ENCODE measurements around the gene TUBGCP2.

Gene TUBGCP2

DNA sequence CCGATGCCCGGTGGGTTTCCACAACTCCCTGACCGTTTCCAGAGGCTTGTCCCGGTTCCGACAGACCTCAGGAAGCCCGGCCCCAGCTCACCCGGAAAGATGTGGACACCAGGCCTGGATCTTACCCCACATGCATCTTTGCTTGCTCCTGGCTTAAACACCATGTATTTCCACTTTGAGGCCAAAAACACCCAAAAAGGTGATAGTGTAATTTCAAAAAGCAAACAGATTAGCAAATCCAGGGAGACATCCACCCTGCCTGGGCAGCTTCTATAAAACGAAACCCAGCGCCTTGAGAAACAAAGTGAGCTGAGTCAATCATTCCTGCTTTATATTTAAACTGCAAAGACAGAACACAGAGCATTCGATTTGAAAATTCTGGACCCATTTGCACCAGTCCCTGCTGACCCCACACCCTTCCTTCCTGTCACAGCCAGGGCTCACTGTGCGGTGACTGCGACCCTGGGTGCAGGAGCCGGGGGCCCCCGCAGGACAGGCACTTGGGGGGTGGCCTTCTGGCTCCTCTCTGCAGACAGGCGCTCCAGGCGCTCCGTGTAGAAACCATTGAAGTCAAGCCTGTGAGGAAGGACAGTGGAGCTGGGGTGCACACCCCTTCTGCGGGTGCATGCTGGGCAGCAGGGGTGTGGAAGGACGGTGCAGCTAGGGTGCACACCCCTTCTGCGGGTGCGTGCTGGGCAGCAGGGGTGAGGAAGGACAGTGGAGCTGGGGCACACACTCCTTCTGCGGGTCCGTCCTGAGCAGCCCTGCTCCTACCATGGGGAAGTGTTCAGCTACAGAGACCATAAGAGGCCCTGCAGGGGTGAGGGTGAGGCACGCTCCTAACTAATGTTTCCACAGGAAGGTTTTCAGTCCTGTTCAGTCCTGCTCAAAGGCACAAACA is 29.1 kb downstream of the TUBGCP2 start:
- POLR2A ChIA-PET, result no interaction called here

DNA sequence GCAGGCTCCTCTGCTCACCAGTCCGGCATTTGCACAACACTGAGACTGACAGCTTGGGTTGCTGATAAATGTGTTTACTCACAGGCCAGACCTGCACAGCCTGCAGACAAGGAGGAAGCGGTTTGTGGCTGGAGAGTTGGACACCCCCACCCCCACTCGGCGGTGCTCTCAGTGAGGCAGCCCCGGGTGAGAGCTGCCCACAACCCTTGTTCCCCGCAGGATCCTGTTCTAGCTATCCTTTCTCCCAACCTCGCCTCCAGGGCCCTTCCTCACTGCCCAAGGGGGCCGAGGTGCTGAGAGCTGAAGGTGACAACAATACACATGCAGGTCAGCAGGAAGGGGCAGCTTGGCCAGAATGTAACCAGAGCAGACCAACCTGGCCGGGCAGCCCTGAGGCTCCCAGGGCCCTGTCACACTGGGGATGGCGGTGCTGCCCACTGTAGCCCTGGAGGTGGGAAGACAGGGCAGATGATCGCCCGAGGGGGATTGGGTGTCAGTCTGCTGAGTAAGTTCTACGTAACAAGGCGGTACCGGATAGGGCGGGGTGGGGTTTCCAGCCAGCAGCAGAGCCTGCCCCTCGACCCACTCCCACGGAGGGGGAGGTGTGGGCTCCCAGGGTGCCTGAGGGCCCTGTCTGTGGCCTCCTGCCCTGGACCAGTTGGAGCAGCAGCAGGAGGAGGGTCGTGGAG is 30.0 kb downstream of the TUBGCP2 start:
- TF ChIP-seq, protein P1, sequence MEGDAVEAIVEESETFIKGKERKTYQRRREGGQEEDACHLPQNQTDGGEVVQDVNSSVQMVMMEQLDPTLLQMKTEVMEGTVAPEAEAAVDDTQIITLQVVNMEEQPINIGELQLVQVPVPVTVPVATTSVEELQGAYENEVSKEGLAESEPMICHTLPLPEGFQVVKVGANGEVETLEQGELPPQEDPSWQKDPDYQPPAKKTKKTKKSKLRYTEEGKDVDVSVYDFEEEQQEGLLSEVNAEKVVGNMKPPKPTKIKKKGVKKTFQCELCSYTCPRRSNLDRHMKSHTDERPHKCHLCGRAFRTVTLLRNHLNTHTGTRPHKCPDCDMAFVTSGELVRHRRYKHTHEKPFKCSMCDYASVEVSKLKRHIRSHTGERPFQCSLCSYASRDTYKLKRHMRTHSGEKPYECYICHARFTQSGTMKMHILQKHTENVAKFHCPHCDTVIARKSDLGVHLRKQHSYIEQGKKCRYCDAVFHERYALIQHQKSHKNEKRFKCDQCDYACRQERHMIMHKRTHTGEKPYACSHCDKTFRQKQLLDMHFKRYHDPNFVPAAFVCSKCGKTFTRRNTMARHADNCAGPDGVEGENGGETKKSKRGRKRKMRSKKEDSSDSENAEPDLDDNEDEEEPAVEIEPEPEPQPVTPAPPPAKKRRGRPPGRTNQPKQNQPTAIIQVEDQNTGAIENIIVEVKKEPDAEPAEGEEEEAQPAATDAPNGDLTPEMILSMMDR (IDR thresholded peaks at IDR 0.05; ENCODE audit: insufficient read depth, low read length, missing control alignments), result no peak
- no peak for DNase-seq (ENCODE audit: low read depth, low spot score)
- POLR2A ChIA-PET, result interaction anchor here (1.1 kb wide), 1 partner anchor 14 kb away, joined by 4 read pairs; no protein-coding TSS in a partner anchor
- CTCF ChIA-PET, result interaction anchor here (1.8 kb wide), 1 partner anchor 51 kb away, joined by 4 read pairs; no protein-coding TSS in a partner anchor
- no peak overlapping the region for H3K4me3 ChIP-seq (ENCODE audit: low read depth, low read length)

More for the DNA sequence above, 29.1 kb downstream of the TUBGCP2 start:
- H3K4me3 ChIP-seq (ENCODE audit: low read depth, low read length), result no peak overlapping the region
- DNase-seq (ENCODE audit: low read depth, low spot score), result no peak
- TF ChIP-seq, protein P1 (IDR thresholded peaks at IDR 0.05; ENCODE audit: insufficient read depth, low read length, missing control alignments), result no peak
- CTCF ChIA-PET, result no interaction called here

DNA sequence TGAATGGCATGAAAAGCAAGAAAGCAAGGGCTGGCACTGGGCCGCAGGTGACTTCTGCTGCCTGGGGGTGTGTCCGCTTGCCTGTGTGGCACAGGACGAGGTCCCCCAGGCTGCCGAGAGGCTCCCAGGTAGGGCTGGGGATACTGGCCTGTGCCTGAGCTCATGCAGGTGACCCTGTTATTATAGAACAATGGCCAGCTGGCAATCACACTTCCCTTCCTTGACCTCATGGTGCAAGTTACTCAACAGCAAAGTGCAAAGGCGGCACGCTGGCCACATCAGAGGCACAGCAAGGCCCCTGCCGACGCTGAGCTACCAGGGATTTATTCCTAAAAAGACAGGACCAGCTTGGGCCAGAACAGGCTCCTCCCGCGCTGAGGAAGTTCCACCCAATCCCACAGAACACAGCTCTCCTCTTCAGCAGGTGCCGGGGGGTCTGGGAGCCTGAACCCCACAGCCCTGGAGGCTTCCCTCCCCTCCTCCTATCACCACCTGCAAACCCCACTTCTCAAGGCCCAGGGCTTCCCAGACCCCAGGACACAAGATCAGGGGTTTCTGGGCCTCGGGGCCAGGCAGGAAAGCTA is 30.6 kb downstream of the TUBGCP2 start:
- CTCF ChIA-PET, result interaction anchor here (1.8 kb wide), 1 partner anchor 52 kb away, joined by 4 read pairs; no protein-coding TSS in a partner anchor
- TF ChIP-seq, protein P1 (IDR thresholded peaks at IDR 0.05; ENCODE audit: insufficient read depth, low read length, missing control alignments), result no peak
- no peak for DNase-seq (ENCODE audit: low read depth, low spot score)
- POLR2A ChIA-PET, result interaction anchor here (1.1 kb wide), 1 partner anchor 14 kb away, joined by 4 read pairs; no protein-coding TSS in a partner anchor
- H3K4me3 ChIP-seq (ENCODE audit: low read depth, low read length), result no peak overlapping the region

DNA sequence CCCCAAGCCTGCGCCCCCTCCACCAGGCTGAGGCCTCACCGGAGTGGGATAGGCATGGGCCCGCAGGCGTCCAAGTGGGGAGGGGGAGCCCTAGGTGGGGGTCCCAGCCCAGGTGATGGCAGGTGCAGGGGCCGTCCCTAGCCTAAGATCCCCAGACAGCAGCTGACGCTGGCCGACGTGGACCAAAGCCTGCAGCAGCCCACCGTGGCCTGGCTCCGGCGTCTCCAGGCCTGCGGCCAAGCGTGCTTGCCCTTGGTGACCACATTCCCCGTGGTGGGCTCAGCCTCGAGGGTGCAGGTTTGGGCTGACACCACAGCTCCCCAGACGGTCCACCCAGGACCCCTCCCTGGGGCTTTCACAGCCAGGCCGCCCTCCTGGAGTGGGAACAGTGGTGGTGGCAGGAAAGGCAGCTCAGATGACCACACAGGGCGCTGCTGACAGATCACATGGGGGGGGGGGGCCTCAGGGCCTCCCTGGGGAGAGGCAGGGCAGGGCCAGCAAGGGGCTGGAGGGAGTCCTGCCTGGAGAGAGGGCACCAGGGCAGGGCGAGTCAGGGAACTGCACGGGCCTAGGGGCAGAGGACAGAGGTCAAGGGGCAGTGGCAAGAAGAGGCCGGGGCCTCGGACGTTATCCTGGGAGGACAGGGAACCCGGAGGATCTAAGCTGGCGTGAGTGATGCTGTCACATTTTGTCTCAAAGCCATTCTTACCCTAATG is 31.2 kb downstream of the TUBGCP2 start:
- TF ChIP-seq, protein P1 (IDR thresholded peaks at IDR 0.05; ENCODE audit: insufficient read depth, low read length, missing control alignments), result no peak
- H3K4me3 ChIP-seq (ENCODE audit: low read depth, low read length), result no peak overlapping the region
- DNase-seq (ENCODE audit: low read depth, low spot score), result no peak
- ChIA-PET CTCF (interaction anchor here (1.8 kb wide), 1 partner anchor 52 kb away, joined by 4 read pairs; no protein-coding TSS in a partner anchor), POLR2A (interaction anchor here (1.1 kb wide), 1 partner anchor 13 kb away, joined by 4 read pairs; no protein-coding TSS in a partner anchor)

DNA sequence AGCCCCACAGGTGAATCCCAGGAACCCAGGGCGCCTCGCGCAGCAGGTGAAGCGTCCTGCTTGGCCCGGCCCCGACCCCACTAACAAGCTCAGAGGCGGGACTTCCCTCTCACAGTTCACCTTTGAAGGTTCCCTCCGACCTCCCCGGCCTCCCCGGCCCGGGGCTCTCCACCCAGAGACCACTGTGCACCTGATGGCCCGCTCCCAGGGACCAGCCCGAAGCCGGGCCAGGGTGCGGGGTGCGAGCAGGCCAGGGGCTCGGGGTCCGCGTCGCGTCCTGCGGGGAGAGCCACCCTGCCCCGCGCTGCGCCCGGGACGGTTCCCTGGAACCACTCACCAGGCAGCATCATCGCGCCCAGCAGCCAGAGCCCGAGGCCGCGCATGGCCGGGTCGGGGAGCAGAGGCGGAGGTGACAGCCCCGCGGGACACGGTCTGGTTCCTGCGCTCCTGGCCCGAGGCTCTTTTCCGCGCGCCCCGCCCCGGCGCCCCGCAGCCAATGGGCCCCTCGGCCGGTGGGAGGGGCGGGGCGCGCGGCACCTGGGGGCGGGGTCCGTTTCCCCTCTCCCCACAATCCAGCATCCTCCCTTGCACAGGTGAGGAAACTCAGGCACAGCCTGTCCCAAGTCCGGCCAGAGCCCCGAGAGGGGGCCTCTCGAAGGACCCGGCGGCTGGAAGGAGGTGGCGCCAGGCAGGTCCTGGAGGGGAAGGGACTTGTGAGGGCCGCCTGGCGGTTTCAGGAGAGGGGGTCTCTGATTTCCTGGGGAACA is 32.1 kb downstream of the TUBGCP2 start, which contains the start of gene ADAM8:
TSS of gene ADAM8 (minus strand) at position 434 of the 767 bp plus-strand sequence. CDS start at position 383, 51 bp downstream.
- ChIA-PET POLR2A (no interaction called here), CTCF (interaction anchor here (1.8 kb wide), 1 partner anchor 53 kb away, joined by 4 read pairs; no protein-coding TSS in a partner anchor)
- no peak for DNase-seq (ENCODE audit: low read depth, low spot score)

More for the DNA sequence above, 32.1 kb downstream of the TUBGCP2 start, which contains the start of gene ADAM8:
- H3K4me3 ChIP-seq (ENCODE audit: low read depth, low read length), result no peak within 1 kb of the TSS
- TF ChIP-seq, protein P1 (IDR thresholded peaks at IDR 0.05; ENCODE audit: insufficient read depth, low read length, missing control alignments), result no peak

Measured in AG04449 (cell line).